ENCODE measurements around the gene ERV3-1.

DNA sequence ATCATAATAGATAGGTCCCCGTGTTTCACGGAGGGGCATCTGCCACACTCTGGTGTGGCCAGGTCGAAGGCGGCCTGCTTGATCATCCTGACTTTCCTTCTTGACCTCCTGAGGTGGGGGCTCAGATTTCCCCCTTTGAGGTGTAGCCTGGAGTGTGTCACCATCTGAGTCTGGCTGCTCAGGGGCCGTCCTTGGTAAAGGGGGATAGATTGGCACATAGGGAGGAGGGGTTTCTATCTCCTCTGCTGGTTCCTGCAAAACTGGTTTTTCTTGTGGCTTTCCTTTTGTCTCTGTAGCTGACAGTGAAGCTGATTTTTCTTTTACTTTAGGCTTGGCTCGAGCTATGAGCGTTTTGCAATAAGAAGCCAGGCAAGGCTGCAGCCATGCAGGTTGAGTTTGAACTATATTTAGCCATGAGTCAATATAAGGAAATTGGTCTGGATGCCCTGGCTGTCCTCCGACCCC, 8.5 kb downstream of the ERV3-1 start:
- TF ChIP-seq, protein P1, sequence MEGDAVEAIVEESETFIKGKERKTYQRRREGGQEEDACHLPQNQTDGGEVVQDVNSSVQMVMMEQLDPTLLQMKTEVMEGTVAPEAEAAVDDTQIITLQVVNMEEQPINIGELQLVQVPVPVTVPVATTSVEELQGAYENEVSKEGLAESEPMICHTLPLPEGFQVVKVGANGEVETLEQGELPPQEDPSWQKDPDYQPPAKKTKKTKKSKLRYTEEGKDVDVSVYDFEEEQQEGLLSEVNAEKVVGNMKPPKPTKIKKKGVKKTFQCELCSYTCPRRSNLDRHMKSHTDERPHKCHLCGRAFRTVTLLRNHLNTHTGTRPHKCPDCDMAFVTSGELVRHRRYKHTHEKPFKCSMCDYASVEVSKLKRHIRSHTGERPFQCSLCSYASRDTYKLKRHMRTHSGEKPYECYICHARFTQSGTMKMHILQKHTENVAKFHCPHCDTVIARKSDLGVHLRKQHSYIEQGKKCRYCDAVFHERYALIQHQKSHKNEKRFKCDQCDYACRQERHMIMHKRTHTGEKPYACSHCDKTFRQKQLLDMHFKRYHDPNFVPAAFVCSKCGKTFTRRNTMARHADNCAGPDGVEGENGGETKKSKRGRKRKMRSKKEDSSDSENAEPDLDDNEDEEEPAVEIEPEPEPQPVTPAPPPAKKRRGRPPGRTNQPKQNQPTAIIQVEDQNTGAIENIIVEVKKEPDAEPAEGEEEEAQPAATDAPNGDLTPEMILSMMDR (IDR thresholded peaks at IDR 0.05; ENCODE audit: low read depth, low read length): no peak
- TF ChIP-seq EZH2phosphoT487 (IDR thresholded peaks at IDR 0.05; ENCODE audit: low read depth): no peak
